SKM-1 (cell line): ENCODE measurements around the gene KRTCAP2.

ENCODE experiments used
- DNase-seq: peaks from one replicate; lab custom pipeline; 2025; ENCODE audit not compliant: unreplicated experiment; lab: John Stamatoyannopoulos, UW

The KRTCAP2 gene

GRCh38 chr1:155184835-155185782 lies 12.0 kb upstream of the KRTCAP2 start:
- peak; percentile 88 for DNase-seq

DNA sequence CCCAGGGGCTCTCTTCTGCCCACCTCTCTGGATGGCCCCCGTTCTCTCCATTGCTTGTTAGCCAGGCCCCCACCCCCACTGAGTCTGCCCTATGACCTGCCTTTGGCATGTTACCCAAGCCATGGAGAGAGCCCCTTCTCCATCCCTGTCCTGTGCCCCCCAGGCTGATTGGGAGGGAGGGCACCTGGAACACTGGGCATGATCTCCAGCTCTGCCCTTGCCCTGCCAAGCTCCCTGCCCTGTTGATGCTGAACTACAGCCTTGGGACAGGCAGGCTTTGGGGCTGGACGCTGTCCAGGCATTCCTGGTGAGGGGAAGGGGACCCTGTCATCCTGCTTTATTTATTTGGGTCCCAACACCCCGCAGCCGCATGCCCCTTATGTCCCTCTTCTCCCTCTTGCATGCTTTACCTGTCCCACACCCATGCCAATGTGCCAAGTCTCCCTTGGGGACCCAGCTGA lies 11.3 kb upstream of the KRTCAP2 start:
- DNase-seq: no peak

GRCh38 chr1:155183775-155184221 lies 10.7 kb upstream of the KRTCAP2 start:
- no peak for DNase-seq

DNA sequence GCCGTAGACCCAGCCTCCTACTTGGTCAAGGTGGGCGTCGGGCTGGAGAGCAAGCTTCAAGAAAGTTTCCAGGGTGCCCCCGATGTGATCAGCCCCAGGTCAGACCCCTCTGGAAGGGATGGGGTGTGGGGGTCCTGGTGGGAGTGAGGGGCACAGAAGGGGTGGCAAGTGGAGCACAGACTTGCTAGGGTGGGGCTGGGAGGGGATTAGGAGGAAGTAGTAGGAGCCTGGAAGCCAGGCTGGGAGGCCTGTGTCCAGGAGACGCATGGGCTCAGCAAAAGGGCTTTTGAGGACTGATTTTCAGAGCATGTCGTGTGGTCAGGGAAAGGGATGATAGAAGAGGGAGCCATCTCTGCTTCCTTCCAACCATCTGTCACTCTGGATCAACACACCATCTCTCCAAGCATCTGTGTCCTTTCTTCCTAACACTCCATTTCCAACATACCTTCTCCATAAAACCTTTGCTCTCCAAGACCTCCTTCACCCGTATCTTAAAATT lies 9.0 kb upstream of the KRTCAP2 start:
- no peak for DNase-seq

DNA sequence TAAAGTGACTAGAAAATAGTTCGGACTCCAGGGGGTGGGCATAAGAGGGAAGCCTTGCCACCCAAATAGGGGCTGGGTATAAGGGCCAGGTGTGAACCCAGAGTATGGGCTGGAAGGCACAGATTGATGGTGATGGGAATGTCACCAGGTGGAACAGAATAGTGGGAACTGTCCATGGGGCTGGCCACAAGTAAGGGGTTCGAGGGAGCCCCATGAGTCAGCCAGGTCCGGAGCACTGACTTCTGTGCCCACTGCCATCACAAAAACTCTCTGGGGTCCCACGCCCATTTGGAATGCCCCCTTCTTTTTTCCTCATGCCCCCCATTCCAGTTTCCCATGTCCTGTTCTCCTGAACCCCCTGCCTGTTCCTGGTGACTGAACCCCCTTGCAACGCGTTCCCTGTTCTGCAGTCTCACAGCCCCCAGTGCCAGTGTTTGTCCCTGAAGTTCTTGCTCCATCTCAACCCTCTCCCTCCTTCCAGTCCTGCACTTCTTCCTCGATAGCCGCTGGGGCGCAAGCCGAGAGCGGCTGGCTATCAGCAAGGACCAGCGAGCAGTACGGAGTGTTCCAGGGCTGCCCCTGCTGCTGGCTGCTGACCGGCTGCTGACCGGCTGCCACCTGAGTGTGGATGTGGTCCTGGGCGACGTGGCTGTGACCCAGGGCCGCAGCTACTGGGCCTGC lies 8.4 kb upstream of the KRTCAP2 start:
- no peak for DNase-seq

GRCh38 chr1:155179112-155180031 lies 6.3 kb upstream of the KRTCAP2 start:
- no peak for DNase-seq

- peak; percentile 77 for DNase-seq
Measured at GRCh38 chr1:155178441-155179111, 5.5 kb upstream of the KRTCAP2 start.

- no peak for DNase-seq
Measured at GRCh38 chr1:155177918-155178281, 4.8 kb upstream of the KRTCAP2 start.

- DNase-seq: no peak
Measured at GRCh38 chr1:155177192-155177917, 4.3 kb upstream of the KRTCAP2 start.

DNA sequence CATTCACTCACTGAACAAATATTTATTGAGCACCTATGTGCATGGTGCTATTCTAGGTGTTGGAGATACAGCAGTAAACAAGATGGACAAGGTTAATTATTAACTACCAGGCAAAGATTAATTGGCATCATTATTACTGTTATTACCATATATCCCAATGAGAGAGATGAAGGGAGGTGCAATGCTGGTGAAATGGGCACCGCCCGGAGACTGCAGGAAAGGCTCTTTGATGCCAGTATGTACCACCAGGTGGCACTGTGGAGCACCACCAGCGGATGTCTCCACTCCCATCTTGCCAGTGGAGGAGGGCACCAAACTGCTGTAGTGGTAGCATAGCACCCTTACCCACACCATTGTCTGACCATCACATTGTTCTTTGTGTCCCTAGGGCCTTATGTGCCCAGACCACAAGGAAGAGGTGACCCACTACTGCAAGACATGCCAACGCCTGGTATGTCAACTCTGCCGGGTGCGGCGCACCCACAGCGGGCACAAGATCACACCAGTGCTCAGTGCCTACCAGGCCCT lies 3.5 kb upstream of the KRTCAP2 start:
- DNase-seq: peak; percentile 66

- DNase-seq: no peak
Measured at GRCh38 chr1:155175927-155176371, 2.8 kb upstream of the KRTCAP2 start.

GRCh38 chr1:155175281-155175926 lies 2.3 kb upstream of the KRTCAP2 start:
- no peak for DNase-seq

- DNase-seq: no peak
Measured at GRCh38 chr1:155174324-155175280, 1.5 kb upstream of the KRTCAP2 start.

GRCh38 chr1:155173478-155174323 lies 597 bp upstream of the KRTCAP2 start, which contains the start of gene TRIM46:
Gene TRIM46 (plus strand): TSS chr1:155173849. CDS start chr1:155173967, 118 bp downstream.
- DNase-seq: no peak

- DNase-seq: no peak
Measured at GRCh38 chr1:155171836-155172731, 1.0 kb downstream of the KRTCAP2 start.

DNA sequence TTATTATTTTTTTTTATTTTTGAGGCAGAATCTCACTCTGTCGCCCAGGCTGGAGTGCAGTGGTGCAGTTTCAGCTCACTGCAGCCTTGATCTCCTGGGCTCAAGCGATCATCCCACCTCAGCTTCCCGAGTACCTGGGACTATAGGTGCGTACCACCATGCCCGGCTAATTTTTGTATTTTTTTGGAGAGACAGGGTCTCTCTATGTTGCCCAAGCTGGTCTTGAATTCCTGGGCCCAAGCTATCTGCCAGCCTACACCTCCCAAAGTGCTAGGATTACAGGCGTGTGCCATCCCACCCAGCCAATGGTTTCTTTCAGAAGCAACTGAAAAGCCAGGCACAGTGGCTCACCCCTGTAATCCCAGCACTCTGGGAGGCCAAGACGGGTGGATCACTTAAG lies 2.3 kb downstream of the KRTCAP2 start:
- no peak for DNase-seq
